ENCODE results near the gene VPS25.
A peak's percentile ranks its signal among the peaks of the same experiment; 100 is the strongest.

The VPS25 gene

GRCh38 chr17:42796066-42796758 is 23.0 kb downstream of the VPS25 start:
- DNase-seq, result no peak

GRCh38 chr17:42797067-42798007 is 24.1 kb downstream of the VPS25 start:
- DNase-seq, result no peak

GRCh38 chr17:42798011-42798382 is 24.7 kb downstream of the VPS25 start:
- DNase-seq, result no peak

- DNase-seq, result no peak
Observed at GRCh38 chr17:42798383-42799380, 25.4 kb downstream of the VPS25 start, which contains the start of the genes CNTD1 and COA3. CNTD1 (plus strand) TSS chr17:42798861; CDS start chr17:42799068, 207 bp downstream. COA3 (minus strand) TSS chr17:42798704; CDS start chr17:42798681, 23 bp downstream.

GRCh38 chr17:42803074-42803883 is 30.0 kb downstream of the VPS25 start:
- no peak for DNase-seq

- no peak for DNase-seq
Observed at GRCh38 chr17:42804918-42805367, 31.7 kb downstream of the VPS25 start.

- DNase-seq, result no peak
Observed at GRCh38 chr17:42806249-42806648, 33.0 kb downstream of the VPS25 start.

- DNase-seq, result no peak
Observed at GRCh38 chr17:42809250-42809649, 36.0 kb downstream of the VPS25 start.

- DNase-seq, result no peak
Observed at GRCh38 chr17:42814633-42815399, 41.6 kb downstream of the VPS25 start.

GRCh38 chr17:42817866-42818265 is 44.6 kb downstream of the VPS25 start:
- no peak for DNase-seq

- no peak for DNase-seq
Observed at GRCh38 chr17:42818379-42818778, 45.1 kb downstream of the VPS25 start.

GRCh38 chr17:42819939-42820535 is 46.8 kb downstream of the VPS25 start:
- peak; percentile 16 for DNase-seq

- DNase-seq, result no peak
Observed at GRCh38 chr17:42821176-42821575, 47.9 kb downstream of the VPS25 start.

- no peak for DNase-seq
Observed at GRCh38 chr17:42827472-42827871, 54.2 kb downstream of the VPS25 start.

Measured in NCI-H1436 treated with DMSO at 0.1 percent for 48 hours (cell line).